ENCODE data around the gene VWA2. TPM values are rescaled to one million over a fixed set of nuclear protein-coding genes. Genes with fewer than 3 reads are reported as not detected.

The VWA2 gene
- total and polyA plus RNA-seq, 5 donors = not detected

- H3K27ac ChIP-seq (ENCODE audit: low read length) = no peak overlapping the region
- no peak for ATAC-seq
- no peaks in the 10 kb centered on the region for H3K9me3 ChIP-seq (ENCODE audit: control insufficient read depth, low read length)
- no peak overlapping the region for H3K4me3 ChIP-seq (ENCODE audit: low read length)
- intact Hi-C loops (cut with DNase I) = no loop called here
- DNase-seq = no peak
- H3K27me3 ChIP-seq (ENCODE audit: control insufficient read depth, insufficient read depth) = no peaks in the 10 kb centered on the region
- 94% methylated on average over 6 of the region's 6 CpGs for WGBS
- H3K4me1 ChIP-seq (ENCODE audit: control insufficient read depth, insufficient read depth, low read length) = peaks cover 3% of the 10 kb centered on the region
Measured at GRCh38 chr10:114276671-114277070, 37.6 kb downstream of the VWA2 start.

GRCh38 chr10:114278140-114278883, 39.3 kb downstream of the VWA2 start:
- intact Hi-C loops (cut with DNase I) = no loop called here
- DNase-seq (no peak), ATAC-seq (no peak)
- Histone ChIP-seq H3K4me1 (ENCODE audit: control insufficient read depth, insufficient read depth, low read length) (no peaks in the 10 kb centered on the region), H3K4me3 (ENCODE audit: low read length) (no peak overlapping the region), H3K27me3 (ENCODE audit: control insufficient read depth, insufficient read depth) (no peaks in the 10 kb centered on the region), H3K9me3 (ENCODE audit: control insufficient read depth, low read length) (no peaks in the 10 kb centered on the region), H3K27ac (ENCODE audit: low read length) (no peak overlapping the region)
- WGBS = 80% methylated on average over 22 of the region's 22 CpGs

GRCh38 chr10:114278884-114279191, 39.8 kb downstream of the VWA2 start:
- Histone ChIP-seq H3K4me3 (ENCODE audit: low read length) (no peak overlapping the region), H3K27ac (ENCODE audit: low read length) (no peak overlapping the region), H3K9me3 (ENCODE audit: control insufficient read depth, low read length) (no peaks in the 10 kb centered on the region), H3K27me3 (ENCODE audit: control insufficient read depth, insufficient read depth) (no peaks in the 10 kb centered on the region), H3K4me1 (ENCODE audit: control insufficient read depth, insufficient read depth, low read length) (no peaks in the 10 kb centered on the region)
- ATAC-seq (no peak), DNase-seq (no peak)
- 68% methylated on average over 4 of the region's 4 CpGs for WGBS
- intact Hi-C loops (cut with DNase I) = no loop called here

GRCh38 chr10:114279289-114279688, 40.2 kb downstream of the VWA2 start:
- intact Hi-C loops (cut with DNase I) = no loop called here
- H3K4me1 ChIP-seq (ENCODE audit: control insufficient read depth, insufficient read depth, low read length) = no peaks in the 10 kb centered on the region
- 86% methylated on average over 4 of the region's 4 CpGs for WGBS
- no peak overlapping the region for H3K27ac ChIP-seq (ENCODE audit: low read length)
- H3K9me3 ChIP-seq (ENCODE audit: control insufficient read depth, low read length) = no peaks in the 10 kb centered on the region
- DNase-seq (no peak), ATAC-seq (no peak)
- H3K4me3 ChIP-seq (ENCODE audit: low read length) = no peak overlapping the region
- H3K27me3 ChIP-seq (ENCODE audit: control insufficient read depth, insufficient read depth) = no peaks in the 10 kb centered on the region

- intact Hi-C loops (cut with DNase I) = no loop called here
- ATAC-seq = no peak
- Histone ChIP-seq H3K27ac (ENCODE audit: low read length) (no peak overlapping the region), H3K4me1 (ENCODE audit: control insufficient read depth, insufficient read depth, low read length) (no peaks in the 10 kb centered on the region), H3K4me3 (ENCODE audit: low read length) (no peak overlapping the region), H3K27me3 (ENCODE audit: control insufficient read depth, insufficient read depth) (no peaks in the 10 kb centered on the region), H3K9me3 (ENCODE audit: control insufficient read depth, low read length) (no peaks in the 10 kb centered on the region)
- DNase-seq = no peak
- WGBS = 86% methylated on average over 8 of the region's 8 CpGs
Measured at GRCh38 chr10:114279901-114280644, 41.0 kb downstream of the VWA2 start.

GRCh38 chr10:114281006-114281405, 42.0 kb downstream of the VWA2 start:
- 69% methylated on average over 7 of the region's 7 CpGs for WGBS

GRCh38 chr10:114281461-114281860, 42.4 kb downstream of the VWA2 start:
- Histone ChIP-seq H3K27me3 (ENCODE audit: control insufficient read depth, insufficient read depth) (no peaks in the 10 kb centered on the region), H3K27ac (ENCODE audit: low read length) (no peak overlapping the region), H3K9me3 (ENCODE audit: control insufficient read depth, low read length) (no peaks in the 10 kb centered on the region), H3K4me1 (ENCODE audit: control insufficient read depth, insufficient read depth, low read length) (no peaks in the 10 kb centered on the region), H3K4me3 (ENCODE audit: low read length) (no peak overlapping the region)
- DNase-seq (no peak), ATAC-seq (no peak)
- intact Hi-C loops (cut with DNase I) = no loop called here
- 76% methylated on average over 5 of the region's 5 CpGs for WGBS

More at GRCh38 chr10:114281006-114281405, 42.0 kb downstream of the VWA2 start:
- no peak overlapping the region for H3K27ac ChIP-seq (ENCODE audit: low read length)
- H3K27me3 ChIP-seq (ENCODE audit: control insufficient read depth, insufficient read depth) = no peaks in the 10 kb centered on the region
- H3K4me1 ChIP-seq (ENCODE audit: control insufficient read depth, insufficient read depth, low read length) = no peaks in the 10 kb centered on the region
- H3K9me3 ChIP-seq (ENCODE audit: control insufficient read depth, low read length) = no peaks in the 10 kb centered on the region
- intact Hi-C loops (cut with DNase I) = no loop called here
- H3K4me3 ChIP-seq (ENCODE audit: low read length) = no peak overlapping the region
- DNase-seq (no peak), ATAC-seq (no peak)

- Histone ChIP-seq H3K4me1 (ENCODE audit: control insufficient read depth, insufficient read depth, low read length) (no peaks in the 10 kb centered on the region), H3K9me3 (ENCODE audit: control insufficient read depth, low read length) (no peaks in the 10 kb centered on the region), H3K27me3 (ENCODE audit: control insufficient read depth, insufficient read depth) (no peaks in the 10 kb centered on the region), H3K27ac (ENCODE audit: low read length) (no peak overlapping the region), H3K4me3 (ENCODE audit: low read length) (no peak overlapping the region)
- DNase-seq (peak in 1 of 3 donors; percentile 9), ATAC-seq (no peak)
- intact Hi-C loops (cut with DNase I) = no loop called here
- 85% methylated on average over 2 of the region's 2 CpGs for WGBS
Measured at GRCh38 chr10:114282526-114282925, 43.5 kb downstream of the VWA2 start.

GRCh38 chr10:114283091-114283490, 44.0 kb downstream of the VWA2 start:
- H3K9me3 ChIP-seq (ENCODE audit: control insufficient read depth, low read length) = no peaks in the 10 kb centered on the region
- no peak for DNase-seq
- H3K4me1 ChIP-seq (ENCODE audit: control insufficient read depth, insufficient read depth, low read length) = no peaks in the 10 kb centered on the region
- 97% methylated on average over 10 of the region's 10 CpGs for WGBS
- no peak overlapping the region for H3K4me3 ChIP-seq (ENCODE audit: low read length)
- no peak for ATAC-seq
- H3K27ac ChIP-seq (ENCODE audit: low read length) = no peak overlapping the region
- intact Hi-C loops (cut with DNase I) = no loop called here
- H3K27me3 ChIP-seq (ENCODE audit: control insufficient read depth, insufficient read depth) = no peaks in the 10 kb centered on the region

- no peaks in the 10 kb centered on the region for H3K4me1 ChIP-seq (ENCODE audit: control insufficient read depth, insufficient read depth, low read length)
- DNase-seq (no peak), ATAC-seq (no peak)
- no peak overlapping the region for H3K4me3 ChIP-seq (ENCODE audit: low read length)
- H3K27me3 ChIP-seq (ENCODE audit: control insufficient read depth, insufficient read depth) = no peaks in the 10 kb centered on the region
- H3K9me3 ChIP-seq (ENCODE audit: control insufficient read depth, low read length) = no peaks in the 10 kb centered on the region
- WGBS = 88% methylated on average over 6 of the region's 6 CpGs
- no peak overlapping the region for H3K27ac ChIP-seq (ENCODE audit: low read length)
- intact Hi-C loops (cut with DNase I) = no loop called here
Measured at GRCh38 chr10:114283535-114284234, 44.6 kb downstream of the VWA2 start.

- ATAC-seq (no peak), DNase-seq (no peak)
- H3K27ac ChIP-seq (ENCODE audit: low read length) = no peak overlapping the region
- no peaks in the 10 kb centered on the region for H3K9me3 ChIP-seq (ENCODE audit: control insufficient read depth, low read length)
- H3K27me3 ChIP-seq (ENCODE audit: control insufficient read depth, insufficient read depth) = no peaks in the 10 kb centered on the region
- H3K4me3 ChIP-seq (ENCODE audit: low read length) = no peak overlapping the region
- no peaks in the 10 kb centered on the region for H3K4me1 ChIP-seq (ENCODE audit: control insufficient read depth, insufficient read depth, low read length)
- 84% methylated on average over 13 of the region's 13 CpGs for WGBS
- intact Hi-C loops (cut with DNase I) = no loop called here
Measured at GRCh38 chr10:114284346-114285071, 45.5 kb downstream of the VWA2 start.

Data from right cardiac atrium (tissue), 5 donors.